ENCODE measurements around the gene NMS.

NMS gene

DNA sequence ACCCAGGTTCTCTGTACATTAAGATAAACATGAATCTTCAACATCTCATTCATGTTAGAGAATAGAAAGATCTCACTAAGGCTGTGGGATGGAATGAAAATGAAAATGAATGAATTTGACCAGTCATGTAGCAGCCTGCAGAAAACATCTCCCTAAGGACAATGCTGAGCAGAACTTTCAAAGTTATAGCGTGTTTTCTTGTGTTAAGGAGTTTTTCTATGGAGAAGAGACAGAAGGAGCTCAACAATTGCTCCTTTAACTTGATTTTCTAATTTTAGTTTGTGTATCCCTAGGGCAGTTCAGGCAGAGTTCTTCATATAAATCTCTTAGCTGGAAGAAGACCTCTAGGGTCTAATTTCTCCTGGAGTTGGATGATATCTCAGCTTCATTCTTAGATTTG, 47.3 kb downstream of the NMS start:
- Mint-ChIP-seq H3K9me3 (no peaks in the 10 kb centered on the region), H3K36me3 (ENCODE audit: low read depth) (no peaks in the 10 kb centered on the region), H3K27me3 (peaks cover 4% of the 10 kb centered on the region), H3K4me3 (no peak overlapping the region), H3K27ac (no peak overlapping the region), H3K4me1 (ENCODE audit: low read depth) (peaks cover 10% of the 10 kb centered on the region)
- intact Hi-C loops (cut with micrococcal nuclease), result no loop called here

DNA sequence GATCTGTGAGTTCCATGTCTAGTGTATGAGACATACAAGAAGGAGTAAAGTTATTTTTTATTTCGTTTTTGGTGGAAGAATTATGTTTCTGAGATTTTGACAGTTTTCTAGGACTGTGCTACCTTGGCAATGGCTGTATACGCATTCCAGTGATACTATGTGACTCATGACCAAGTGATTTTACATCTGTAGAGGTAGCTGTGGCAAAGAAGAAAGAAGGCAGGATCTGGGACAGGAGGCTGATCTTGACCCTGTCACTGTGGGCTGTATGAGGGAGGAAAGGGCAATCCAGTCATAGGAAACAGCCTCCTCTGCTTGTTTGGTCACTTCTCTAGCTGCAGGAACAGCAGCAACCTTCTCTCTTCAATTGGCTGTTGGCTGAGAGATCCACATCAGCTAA, 48.5 kb downstream of the NMS start:
- Mint-ChIP-seq H3K4me3 (no peak overlapping the region), H3K4me1 (ENCODE audit: low read depth) (peaks cover 2% of the 10 kb centered on the region), H3K9me3 (no peaks in the 10 kb centered on the region), H3K27ac (no peak overlapping the region), H3K27me3 (peaks cover 4% of the 10 kb centered on the region), H3K36me3 (ENCODE audit: low read depth) (no peaks in the 10 kb centered on the region)
- intact Hi-C loops (cut with micrococcal nuclease), result no loop called here

DNA sequence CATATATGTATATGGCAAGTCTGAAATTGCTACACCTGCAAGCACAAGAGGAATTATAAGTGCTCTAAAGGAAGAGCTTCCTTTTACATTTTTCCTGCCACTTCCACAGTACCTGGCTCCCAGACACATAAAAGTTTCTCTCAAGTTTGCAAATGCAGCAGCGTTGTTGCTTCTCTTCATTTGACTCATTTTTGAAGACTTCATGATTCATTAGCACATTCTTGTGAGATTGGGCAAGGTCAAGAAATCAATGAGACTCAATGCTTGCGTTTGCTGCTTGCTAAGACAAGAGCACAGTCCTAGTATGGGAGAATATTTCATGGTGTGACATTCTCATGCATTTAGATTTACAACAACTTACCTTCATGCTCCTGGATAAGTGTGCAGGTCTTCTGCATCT, 49.9 kb downstream of the NMS start:
- H3K27ac Mint-ChIP-seq, result no peak overlapping the region
- no peaks in the 10 kb centered on the region for H3K4me1 Mint-ChIP-seq (ENCODE audit: low read depth)
- intact Hi-C loops (cut with micrococcal nuclease), result no loop called here
- H3K4me3 Mint-ChIP-seq, result no peak overlapping the region
- H3K27me3 Mint-ChIP-seq, result peaks cover 4% of the 10 kb centered on the region
- no peaks in the 10 kb centered on the region for H3K36me3 Mint-ChIP-seq (ENCODE audit: low read depth)
- H3K9me3 Mint-ChIP-seq, result no peaks in the 10 kb centered on the region

DNA sequence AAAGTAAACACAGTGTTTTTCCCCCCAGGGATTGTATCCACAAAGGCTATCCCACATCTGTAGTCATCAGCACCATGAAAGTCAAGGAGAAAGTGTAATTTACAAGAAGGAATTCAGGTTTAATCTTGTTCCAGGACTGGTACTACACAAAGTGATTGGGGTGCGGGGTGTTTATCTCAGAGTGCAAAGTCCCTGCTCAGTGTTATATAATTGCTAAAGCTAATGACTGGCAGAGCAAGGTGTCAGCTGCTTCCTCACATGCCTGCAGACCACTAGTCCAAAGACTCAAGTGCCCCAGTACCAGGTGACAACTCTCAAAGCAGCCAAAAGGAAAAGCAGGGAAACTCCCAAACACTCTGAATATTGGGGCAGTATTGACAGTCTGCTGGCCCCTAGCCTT, 52.1 kb downstream of the NMS start:
- intact Hi-C loops (cut with micrococcal nuclease), result no loop called here
- Mint-ChIP-seq H3K9me3 (no peaks in the 10 kb centered on the region), H3K4me1 (ENCODE audit: low read depth) (no peaks in the 10 kb centered on the region), H3K36me3 (ENCODE audit: low read depth) (no peaks in the 10 kb centered on the region), H3K4me3 (no peak overlapping the region), H3K27ac (no peak overlapping the region), H3K27me3 (peaks cover 6% of the 10 kb centered on the region)

DNA sequence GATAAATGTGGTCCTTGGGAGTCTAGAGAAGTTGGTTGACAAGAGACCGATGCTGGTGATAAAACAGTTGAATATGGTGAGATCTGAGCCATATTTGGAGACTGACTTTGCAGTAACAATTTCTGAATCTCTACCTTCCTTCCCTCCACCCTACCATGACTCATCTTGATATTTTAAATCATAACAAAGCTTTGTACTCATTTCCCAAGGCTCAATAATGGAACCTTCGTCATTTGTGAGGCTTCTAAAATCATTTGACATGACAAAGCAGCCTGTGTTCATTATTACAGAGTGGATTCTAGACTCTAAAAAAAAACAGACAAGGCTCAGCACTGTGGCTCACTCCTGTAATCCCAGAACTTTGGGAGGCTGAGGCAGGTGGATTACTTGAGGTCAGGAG, 54.0 kb downstream of the NMS start:
- intact Hi-C loops (cut with micrococcal nuclease), result no loop called here
- no peaks in the 10 kb centered on the region for H3K4me1 Mint-ChIP-seq (ENCODE audit: low read depth)
- no peaks in the 10 kb centered on the region for H3K36me3 Mint-ChIP-seq (ENCODE audit: low read depth)
- H3K27ac Mint-ChIP-seq, result no peak overlapping the region
- H3K4me3 Mint-ChIP-seq, result no peak overlapping the region
- peaks cover 5% of the 10 kb centered on the region for H3K27me3 Mint-ChIP-seq
- no peaks in the 10 kb centered on the region for H3K9me3 Mint-ChIP-seq

DNA sequence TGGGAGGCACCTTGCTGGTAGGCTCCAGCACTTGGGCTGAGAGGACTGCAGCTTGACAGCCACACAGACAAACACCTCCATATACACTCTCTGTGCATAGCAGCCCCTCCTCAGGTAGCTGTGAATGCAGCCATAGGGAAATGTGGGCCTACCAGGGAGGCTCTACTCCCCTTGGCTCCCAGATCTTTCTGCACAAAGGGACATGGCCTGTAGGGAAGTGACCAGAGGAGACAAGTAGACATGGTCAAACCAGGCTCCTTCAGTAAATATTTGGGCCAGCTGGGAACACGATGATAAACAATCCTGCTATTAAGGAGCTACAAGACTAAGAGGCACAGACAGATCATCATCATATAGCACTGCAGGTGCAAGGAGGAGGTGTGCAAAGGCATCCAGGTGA, 56.6 kb downstream of the NMS start:
- Mint-ChIP-seq H3K4me1 (ENCODE audit: low read depth) (no peaks in the 10 kb centered on the region), H3K4me3 (no peak overlapping the region), H3K36me3 (ENCODE audit: low read depth) (no peaks in the 10 kb centered on the region), H3K9me3 (no peaks in the 10 kb centered on the region), H3K27ac (no peak overlapping the region), H3K27me3 (peaks cover 7% of the 10 kb centered on the region)
- intact Hi-C loops (cut with micrococcal nuclease), result no loop called here

DNA sequence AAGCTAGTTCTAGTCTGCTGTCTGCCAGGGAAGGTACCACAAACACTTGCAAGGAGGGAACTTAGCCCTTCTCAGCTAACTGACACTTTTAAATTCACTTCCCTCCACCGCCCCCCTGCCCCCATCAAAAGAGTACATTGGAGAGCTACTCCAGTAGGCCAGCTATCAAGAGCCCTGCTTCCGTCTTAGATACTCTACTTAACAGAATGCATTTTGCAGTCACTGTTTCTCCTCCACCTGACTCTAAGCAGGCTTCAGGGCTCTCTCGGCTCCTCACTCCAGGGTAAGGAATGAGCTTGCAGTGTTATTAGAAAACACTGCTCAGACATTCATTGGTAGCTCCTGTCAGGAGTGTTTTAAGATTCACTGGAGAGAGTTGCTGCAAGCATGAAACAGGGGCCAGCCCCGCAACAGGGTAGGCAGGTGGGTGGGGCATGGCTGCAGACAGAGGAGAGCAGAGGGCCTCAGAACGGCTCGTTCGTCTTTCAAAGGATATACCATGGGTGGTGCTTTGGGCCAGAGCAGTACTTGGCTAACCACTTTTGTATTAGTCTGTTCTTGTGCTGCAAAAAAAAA, 57.2 kb downstream of the NMS start:
- H3K4me1 Mint-ChIP-seq (ENCODE audit: low read depth), result no peaks in the 10 kb centered on the region
- no peaks in the 10 kb centered on the region for H3K9me3 Mint-ChIP-seq
- H3K4me3 Mint-ChIP-seq, result no peak overlapping the region
- H3K27me3 Mint-ChIP-seq, result peaks cover 7% of the 10 kb centered on the region
- no peak overlapping the region for H3K27ac Mint-ChIP-seq
- intact Hi-C loops (cut with micrococcal nuclease), result no loop called here
- no peaks in the 10 kb centered on the region for H3K36me3 Mint-ChIP-seq (ENCODE audit: low read depth)

DNA sequence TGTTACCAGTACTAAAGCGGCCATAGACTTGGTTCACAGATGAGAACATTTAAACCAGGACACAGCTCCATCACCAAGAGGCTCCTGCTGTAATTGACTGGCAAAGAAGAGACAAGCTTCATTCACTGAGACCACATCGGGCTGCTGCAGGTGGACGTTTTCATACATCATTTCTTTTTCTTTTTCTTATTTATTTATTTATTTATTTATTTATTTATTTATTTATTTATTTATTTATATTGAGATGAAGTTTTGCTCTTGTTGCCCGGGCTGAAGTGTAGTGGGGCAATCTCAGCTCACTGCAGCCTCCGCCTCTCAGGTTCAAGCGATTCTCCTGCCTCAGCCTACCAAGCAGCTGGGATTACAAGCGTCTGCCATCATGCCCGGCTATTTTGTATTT, 58.9 kb downstream of the NMS start:
- intact Hi-C loops (cut with micrococcal nuclease), result no loop called here
- Mint-ChIP-seq H3K36me3 (ENCODE audit: low read depth) (no peaks in the 10 kb centered on the region), H3K9me3 (no peaks in the 10 kb centered on the region), H3K4me3 (no peak overlapping the region), H3K27me3 (peaks cover 13% of the 10 kb centered on the region), H3K4me1 (ENCODE audit: low read depth) (no peaks in the 10 kb centered on the region), H3K27ac (no peak overlapping the region)

DNA sequence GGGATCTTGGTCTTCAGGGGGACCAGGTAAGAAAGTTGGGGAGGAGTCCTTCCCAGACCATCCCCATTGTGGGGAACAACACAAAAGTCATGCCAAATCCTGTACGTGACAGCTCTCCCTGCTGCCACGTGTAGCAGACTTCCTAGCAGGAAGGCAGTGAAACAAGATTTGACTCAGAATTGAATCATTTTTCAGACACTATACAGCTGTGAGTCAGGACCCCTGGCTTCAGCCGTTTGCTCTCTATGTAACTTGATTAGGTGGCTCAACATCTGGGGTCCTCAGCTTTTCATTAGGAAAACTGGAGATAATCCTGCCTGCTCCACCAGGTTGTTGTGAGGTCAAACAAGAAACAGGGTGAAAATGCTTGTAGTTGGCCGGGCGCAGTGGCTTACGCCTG, 59.6 kb downstream of the NMS start:
- intact Hi-C loops (cut with micrococcal nuclease), result no loop called here
- H3K4me3 Mint-ChIP-seq, result no peak overlapping the region
- peaks cover 15% of the 10 kb centered on the region for H3K27me3 Mint-ChIP-seq
- H3K27ac Mint-ChIP-seq, result no peak overlapping the region
- no peaks in the 10 kb centered on the region for H3K36me3 Mint-ChIP-seq (ENCODE audit: low read depth)
- no peaks in the 10 kb centered on the region for H3K4me1 Mint-ChIP-seq (ENCODE audit: low read depth)
- H3K9me3 Mint-ChIP-seq, result no peaks in the 10 kb centered on the region

Measured in dendritic cell treated with granulocyte-macrophage colony-stimulating factor and Interleukin-4, amounts not matched to agents 40 ng/mL and 50 ng/mL, for 4 days (primary cell).